Stimulated activated CD4-positive, alpha-beta T cell treated with anti-CD3 and anti-CD28 coated beads, Interleukin-12 subunit alpha, Interleukin-12 subunit beta, amount 100 ng/mL, for 4 hours (primary cell): ENCODE measurements around the gene KCTD20.
"Not testable (repeated sequence)": the region's sequence is repeated elsewhere in the genome, so short reads cannot be mapped to it uniquely, and the experiment has no call there.

Source experiments
- DNase-seq: peaks from one replicate; pipeline ENCODE4 v3.0.0-alpha.2; 2020

KCTD20 gene

GRCh38 chr6:36445621-36446020 is 2.8 kb downstream of the KCTD20 start:
- no peak for DNase-seq

DNA sequence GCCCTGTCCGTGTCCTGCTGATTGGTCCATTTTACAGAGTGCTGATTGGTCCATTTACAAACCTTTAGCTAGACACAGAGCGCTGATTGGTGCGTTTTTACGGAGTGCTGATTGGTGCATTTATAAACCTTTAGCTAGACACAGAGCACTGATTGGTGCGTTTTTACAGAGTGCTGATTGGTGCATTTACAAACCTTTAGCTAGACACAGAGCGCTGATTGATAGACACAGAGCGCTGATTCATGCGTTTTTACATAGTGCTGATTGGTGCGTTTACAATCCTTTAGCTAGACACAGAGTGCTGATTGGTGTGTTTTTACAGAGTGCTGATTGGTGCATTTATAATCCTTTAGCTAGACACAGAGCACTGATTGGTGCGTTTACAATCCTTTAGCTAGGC is 6.4 kb downstream of the KCTD20 start:
- DNase-seq, result not testable (repeated sequence)

DNA sequence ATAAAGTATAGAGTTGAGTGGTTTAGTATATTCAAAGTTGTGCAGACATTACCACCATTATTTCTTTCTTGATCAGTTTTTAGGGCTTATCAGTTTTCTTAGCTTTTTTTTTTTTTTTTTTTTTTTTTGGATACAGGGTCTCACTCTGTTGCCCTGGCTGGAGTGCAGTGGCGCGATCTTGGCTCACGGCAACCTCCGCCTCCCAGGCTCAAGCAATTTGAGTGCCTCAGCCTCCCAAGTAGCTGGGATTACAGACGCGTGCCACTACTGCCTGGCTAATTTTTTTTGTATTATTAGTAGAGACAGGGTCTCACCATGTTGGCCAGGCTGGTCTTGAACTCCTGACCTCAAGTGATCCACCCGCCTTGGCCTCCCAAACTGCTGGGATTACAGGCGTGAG is 10.1 kb downstream of the KCTD20 start:
- not testable (repeated sequence) for DNase-seq

DNA sequence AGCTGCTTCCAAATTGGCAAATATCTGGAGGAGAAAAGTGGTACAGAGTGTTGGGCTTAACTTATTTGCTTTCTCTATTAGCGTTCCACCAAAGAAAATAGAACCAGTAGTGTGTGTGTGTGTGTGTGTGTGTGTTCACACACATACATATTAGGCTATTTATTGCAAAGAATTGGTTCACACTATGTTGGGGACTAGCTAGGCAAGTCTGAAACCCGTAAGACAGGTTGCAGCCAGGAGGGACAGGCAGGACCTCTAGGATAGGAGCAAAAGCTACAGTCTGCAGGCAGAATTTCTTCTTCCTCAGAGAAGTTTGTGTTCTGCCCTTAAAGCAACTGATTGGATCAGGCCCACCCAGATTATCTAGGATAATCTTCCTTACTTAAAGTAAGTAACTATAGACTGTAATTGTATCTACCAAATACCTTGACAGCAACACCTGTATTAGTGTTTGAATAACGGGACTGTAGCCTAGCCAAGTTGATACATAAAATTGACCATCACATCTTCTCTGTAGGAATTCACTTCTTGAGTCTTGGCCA is 12.8 kb downstream of the KCTD20 start:
- DNase-seq, result no peak

DNA sequence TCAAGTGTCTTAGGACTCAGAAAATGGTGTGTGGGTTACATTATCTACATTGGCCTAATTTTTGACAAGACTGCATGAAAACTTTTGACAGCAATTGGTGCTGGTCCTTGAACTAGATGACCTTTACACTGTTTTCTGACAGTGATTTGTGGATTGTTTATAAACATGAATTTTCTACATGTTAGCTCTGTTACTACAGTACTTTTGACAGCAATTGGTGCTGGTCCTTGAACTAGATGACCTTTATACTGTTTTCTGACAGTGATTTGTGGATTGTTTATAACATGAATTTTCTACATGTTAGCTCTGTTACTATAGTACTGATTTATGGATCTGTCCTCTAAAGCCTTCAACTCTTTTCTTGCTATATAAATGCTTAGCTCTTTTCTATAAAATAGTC is 16.7 kb downstream of the KCTD20 start:
- no peak for DNase-seq

- no peak for DNase-seq
Observed at GRCh38 chr6:36460916-36461315, 18.1 kb downstream of the KCTD20 start.

- no peak for DNase-seq
Observed at GRCh38 chr6:36461646-36462045, 18.8 kb downstream of the KCTD20 start.

- DNase-seq, result no peak
Observed at GRCh38 chr6:36463676-36464075, 20.9 kb downstream of the KCTD20 start.

GRCh38 chr6:36464233-36464632 is 21.4 kb downstream of the KCTD20 start:
- DNase-seq, result no peak

DNA sequence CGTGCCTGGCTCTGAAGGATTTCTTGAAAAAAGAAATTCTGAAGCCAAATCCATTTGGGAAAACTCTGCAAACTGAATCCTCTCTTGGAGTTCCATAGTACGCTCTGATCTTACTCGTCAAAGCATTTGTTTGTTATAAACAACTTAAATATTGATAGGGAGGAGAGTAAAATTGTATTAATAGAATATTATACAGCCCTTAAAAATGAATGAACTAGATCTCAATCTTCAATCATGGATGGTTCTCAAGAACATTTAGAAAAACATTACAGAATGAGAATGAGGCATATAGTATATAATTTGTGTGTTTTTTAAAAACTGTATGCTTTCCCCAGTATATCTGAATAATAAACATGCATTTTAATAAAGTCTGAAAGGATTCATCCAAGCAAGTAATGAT is 24.8 kb downstream of the KCTD20 start:
- DNase-seq, result no peak

DNA sequence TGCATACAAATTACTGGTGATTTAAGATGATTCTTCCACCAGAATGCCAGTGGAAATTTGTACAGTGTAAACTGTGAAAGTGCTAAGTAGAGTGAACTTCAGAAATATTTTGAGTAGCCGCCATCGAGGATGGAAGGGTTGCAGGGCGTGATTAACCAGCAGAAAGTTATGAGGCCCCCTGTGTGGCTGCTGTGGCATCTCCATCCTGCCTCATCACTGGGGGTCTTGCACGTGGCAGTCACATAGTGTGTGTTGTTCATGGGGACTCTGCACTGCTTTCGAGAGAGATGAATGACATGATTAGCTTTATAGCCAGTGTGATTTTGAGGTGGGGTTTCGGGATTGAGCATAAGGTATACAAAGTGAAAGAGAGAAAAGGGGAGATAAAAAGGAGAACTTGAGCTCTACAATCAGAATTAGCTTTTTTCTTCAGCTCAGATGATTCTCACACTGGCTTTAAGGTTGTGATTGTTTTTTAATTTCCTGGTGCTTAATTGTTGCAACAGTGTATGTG is 26.4 kb downstream of the KCTD20 start:
- no peak for DNase-seq

DNA sequence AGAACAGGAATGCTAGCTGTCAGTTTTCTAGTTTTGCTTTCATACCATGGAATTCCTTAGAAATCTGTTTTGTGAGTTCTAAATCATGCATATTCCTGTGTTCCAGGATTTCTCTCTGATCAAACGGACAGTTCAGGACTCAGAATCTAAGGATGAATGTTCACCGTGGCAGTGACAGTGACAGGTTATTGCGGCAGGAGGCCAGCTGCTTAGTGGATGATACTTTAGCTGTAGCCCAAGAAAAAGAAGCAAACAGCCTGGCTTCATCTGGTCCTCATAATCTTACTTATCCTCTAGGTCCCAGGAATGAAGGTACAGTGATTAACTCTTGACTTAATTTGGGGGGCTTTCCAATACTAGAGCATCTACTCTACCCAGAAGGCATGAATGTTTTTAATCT is 27.1 kb downstream of the KCTD20 start:
- no peak for DNase-seq

GRCh38 chr6:36478051-36478526 is 35.3 kb downstream of the KCTD20 start:
- no peak for DNase-seq

- no peak for DNase-seq
Observed at GRCh38 chr6:36479256-36479655, 36.5 kb downstream of the KCTD20 start.

DNA sequence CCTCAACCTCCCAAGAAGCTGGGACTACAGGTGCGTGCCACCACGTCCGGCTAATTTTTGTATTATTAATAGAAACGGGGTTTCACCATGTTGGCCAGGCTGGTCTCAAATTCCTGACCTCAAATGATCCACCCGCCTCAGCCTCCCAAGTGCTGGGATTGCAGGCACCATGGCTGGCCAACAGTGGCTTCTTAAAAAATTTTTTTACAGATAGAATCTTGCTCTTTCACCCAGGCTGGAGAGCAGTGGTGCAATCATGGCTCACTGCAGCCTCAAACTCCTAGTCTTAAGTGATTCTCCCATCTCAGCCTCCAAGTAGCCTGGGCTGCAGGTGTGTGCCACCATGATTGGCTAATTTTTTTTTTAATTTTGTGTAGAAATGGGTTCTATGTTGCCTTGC is 40.5 kb downstream of the KCTD20 start:
- not testable (repeated sequence) for DNase-seq

GRCh38 chr6:36484736-36485135 is 41.9 kb downstream of the KCTD20 start:
- no peak for DNase-seq

- no peak for DNase-seq
Observed at GRCh38 chr6:36487698-36488097, 44.9 kb downstream of the KCTD20 start.

DNA sequence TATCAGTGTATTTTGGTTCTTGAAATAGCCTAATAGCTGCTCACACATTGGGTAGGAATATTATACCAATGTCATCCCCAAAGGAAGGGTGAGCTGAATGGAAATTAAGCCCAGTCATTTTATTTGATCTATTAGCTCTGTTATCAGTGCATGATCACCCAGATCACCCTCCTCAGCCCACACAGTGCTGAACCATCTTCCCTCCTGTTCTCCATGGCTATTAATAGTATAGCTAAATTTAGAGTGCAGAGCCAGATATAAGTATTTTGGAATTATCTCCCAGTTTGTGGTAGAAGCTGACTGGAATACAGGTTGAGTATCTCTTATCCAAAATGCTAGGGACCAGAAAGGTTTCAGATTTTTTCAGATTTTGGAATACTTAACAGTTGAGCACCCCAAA is 45.4 kb downstream of the KCTD20 start:
- no peak for DNase-seq

- DNase-seq, result no peak
Observed at GRCh38 chr6:36489426-36489825, 46.6 kb downstream of the KCTD20 start.

GRCh38 chr6:36491378-36491965 is 48.7 kb downstream of the KCTD20 start:
- no peak for DNase-seq

DNA sequence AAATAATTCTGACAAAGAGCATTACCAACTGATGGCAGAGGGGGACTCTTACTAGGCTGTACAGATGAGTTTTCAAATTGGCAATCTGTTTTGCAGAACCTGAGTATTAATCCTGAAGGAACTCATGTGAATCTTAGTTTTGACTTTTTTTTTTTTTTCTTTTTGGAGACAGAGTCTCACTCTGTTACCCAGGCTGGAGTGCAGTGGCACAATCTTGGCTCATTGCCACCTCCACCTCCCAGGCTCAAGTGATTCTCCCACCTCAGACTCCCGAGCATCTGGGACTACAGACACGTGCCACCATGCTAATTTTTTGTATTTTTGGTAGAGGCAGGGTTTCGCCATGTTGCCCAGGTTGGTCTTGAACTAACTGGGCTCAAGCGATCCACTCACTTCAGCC is 49.3 kb downstream of the KCTD20 start:
- DNase-seq, result no peak

DNA sequence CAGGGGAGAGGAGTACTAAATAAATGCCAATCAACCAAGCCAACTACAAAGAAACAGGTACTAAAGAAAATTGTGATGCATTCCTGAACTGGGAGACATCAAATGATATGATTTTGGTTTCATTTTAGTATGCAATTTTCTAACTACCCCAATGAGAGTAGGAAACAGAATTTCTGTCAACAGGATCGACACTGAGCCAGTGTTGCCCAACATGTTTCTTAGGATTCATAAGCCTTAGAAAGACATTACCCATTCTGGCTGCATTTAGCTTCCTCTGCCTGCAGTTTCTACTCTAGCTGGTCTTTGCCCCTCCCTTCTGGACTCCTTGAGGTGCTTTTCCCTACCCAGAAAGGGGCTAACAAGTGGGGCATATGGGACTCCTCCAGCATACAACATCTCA is 49.8 kb downstream of the KCTD20 start:
- DNase-seq, result no peak

GRCh38 chr6:36493319-36493718 is 50.5 kb downstream of the KCTD20 start:
- no peak for DNase-seq

DNA sequence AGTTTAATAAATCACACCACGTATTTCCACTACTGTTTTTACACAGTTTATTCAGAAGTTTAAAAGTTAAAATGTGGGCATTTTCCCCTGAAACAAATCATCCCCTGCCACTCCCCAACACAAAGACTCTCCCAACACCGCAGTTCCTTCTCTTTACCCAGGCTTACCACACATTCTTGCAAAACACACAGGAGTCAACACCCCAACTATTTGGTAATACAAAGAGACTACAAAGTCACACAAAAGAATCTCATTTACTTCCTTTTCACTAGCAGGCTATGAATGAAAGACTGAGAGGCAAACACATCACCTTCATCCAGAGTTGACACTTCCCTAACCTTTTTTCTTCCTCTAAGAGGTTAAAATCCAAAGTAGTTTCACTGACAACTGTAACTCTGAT is 51.1 kb downstream of the KCTD20 start:
- DNase-seq, result no peak

DNA sequence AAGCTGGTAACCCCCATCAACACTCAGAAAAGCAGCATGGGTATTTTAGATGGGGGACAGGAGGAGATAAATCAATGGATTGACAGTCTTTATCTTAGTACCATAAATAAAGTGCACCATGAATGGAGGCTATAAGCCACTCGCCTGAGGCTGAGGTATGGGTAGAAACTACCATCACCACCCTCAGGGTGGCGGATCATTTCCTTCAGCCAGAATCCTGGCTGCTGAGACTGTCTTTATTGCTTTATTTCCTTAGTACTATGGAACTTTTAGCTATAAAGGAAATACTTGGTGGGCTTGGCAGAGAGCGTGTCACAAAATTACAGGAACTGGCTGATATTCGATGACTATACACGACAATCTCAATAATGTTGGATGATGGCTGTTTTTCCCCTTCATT is 52.3 kb downstream of the KCTD20 start:
- DNase-seq, result no peak
